ENCODE data around the gene ATRN.

The ATRN gene

GRCh38 chr20:3660262-3661059, 189.6 kb downstream of the ATRN start:
- DNase-seq, result no peak

GRCh38 chr20:3661060-3661813, 190.4 kb downstream of the ATRN start:
- no peak for DNase-seq

GRCh38 chr20:3661814-3662665, 191.2 kb downstream of the ATRN start:
- DNase-seq, result no peak

- DNase-seq, result no peak
These were observed 192.3 kb downstream of the ATRN start, which contains the start of gene GFRA4 for GRCh38 chr20:3663031-3663701. GFRA4 (minus strand) TSS chr20:3663399; CDS start chr20:3663399, 0 bp downstream.

- no peak for DNase-seq
These were observed 193.0 kb downstream of the ATRN start for GRCh38 chr20:3663858-3664257.

- DNase-seq, result no peak
These were observed 196.7 kb downstream of the ATRN start for GRCh38 chr20:3667434-3668037.

- no peak for DNase-seq
These were observed 199.0 kb downstream of the ATRN start for GRCh38 chr20:3669710-3670367.

GRCh38 chr20:3670511-3670910, 199.7 kb downstream of the ATRN start:
- DNase-seq, result no peak

- no peak for DNase-seq
These were observed 200.1 kb downstream of the ATRN start for GRCh38 chr20:3670945-3671344.

GRCh38 chr20:3671986-3672546, 201.2 kb downstream of the ATRN start:
- DNase-seq, result no peak

GRCh38 chr20:3672547-3673171, 201.8 kb downstream of the ATRN start:
- no peak for DNase-seq

GRCh38 chr20:3673221-3674070, 202.6 kb downstream of the ATRN start:
- no peak for DNase-seq

- no peak for DNase-seq
These were observed 203.6 kb downstream of the ATRN start for GRCh38 chr20:3674447-3674846.

GRCh38 chr20:3674995-3675900, 204.4 kb downstream of the ATRN start:
- DNase-seq, result no peak

GRCh38 chr20:3677733-3678132, 206.9 kb downstream of the ATRN start:
- DNase-seq, result no peak

GRCh38 chr20:3678198-3678597, 207.4 kb downstream of the ATRN start:
- DNase-seq, result no peak

GRCh38 chr20:3678856-3679720, 208.3 kb downstream of the ATRN start:
- DNase-seq, result no peak

Data from NCI-H1092 (cell line).